ENCODE results near the gene ALOX5AP.
A peak's percentile ranks its signal among the peaks of the same experiment; 100 is the strongest.

ALOX5AP gene

DNA sequence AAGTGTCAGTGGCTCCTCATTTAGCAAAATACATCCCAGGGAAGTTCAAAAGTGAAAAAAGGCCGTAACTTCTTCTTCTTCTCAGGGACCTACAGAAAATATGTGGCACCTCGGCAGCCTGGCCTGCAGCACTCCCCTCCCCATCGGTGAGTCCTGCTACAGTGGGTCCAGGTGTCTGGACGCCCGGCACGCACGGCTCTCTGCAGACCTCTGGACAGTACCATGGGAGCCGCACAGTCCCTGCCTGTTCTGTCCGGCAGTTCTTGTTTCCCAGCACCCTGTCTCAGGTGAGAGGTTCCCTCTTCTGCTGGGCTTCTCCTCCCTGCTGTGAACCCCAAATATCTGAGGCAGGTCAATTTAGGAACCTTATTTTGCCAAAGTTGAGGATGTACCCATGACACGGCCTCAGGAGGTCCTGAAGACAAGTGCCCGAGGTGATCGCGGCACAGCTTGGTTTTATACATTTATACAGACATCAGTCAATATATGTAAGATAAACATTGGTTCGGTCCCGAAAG is 36.8 kb upstream of the ALOX5AP start:
- Histone ChIP-seq H3K27ac (replicated peaks) (no peak overlapping the region), H3K4me3 (replicated peaks; ENCODE audit: insufficient read depth, low read length) (no peak overlapping the region), H3K27me3 (ENCODE audit: insufficient read depth, poor library complexity, severe bottlenecking) (no peaks in the 10 kb centered on the region)
- DNase-seq (ENCODE audit: low read depth in 1 of 2, low spot score in 1 of 2): no peak
- TF ChIP-seq, protein P1, sequence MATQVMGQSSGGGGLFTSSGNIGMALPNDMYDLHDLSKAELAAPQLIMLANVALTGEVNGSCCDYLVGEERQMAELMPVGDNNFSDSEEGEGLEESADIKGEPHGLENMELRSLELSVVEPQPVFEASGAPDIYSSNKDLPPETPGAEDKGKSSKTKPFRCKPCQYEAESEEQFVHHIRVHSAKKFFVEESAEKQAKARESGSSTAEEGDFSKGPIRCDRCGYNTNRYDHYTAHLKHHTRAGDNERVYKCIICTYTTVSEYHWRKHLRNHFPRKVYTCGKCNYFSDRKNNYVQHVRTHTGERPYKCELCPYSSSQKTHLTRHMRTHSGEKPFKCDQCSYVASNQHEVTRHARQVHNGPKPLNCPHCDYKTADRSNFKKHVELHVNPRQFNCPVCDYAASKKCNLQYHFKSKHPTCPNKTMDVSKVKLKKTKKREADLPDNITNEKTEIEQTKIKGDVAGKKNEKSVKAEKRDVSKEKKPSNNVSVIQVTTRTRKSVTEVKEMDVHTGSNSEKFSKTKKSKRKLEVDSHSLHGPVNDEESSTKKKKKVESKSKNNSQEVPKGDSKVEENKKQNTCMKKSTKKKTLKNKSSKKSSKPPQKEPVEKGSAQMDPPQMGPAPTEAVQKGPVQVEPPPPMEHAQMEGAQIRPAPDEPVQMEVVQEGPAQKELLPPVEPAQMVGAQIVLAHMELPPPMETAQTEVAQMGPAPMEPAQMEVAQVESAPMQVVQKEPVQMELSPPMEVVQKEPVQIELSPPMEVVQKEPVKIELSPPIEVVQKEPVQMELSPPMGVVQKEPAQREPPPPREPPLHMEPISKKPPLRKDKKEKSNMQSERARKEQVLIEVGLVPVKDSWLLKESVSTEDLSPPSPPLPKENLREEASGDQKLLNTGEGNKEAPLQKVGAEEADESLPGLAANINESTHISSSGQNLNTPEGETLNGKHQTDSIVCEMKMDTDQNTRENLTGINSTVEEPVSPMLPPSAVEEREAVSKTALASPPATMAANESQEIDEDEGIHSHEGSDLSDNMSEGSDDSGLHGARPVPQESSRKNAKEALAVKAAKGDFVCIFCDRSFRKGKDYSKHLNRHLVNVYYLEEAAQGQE (IDR thresholded peaks at IDR 0.05; ENCODE audit: insufficient replicate concordance, low read depth): no peak
- TF ChIP-seq POLR2AphosphoS5 (IDR thresholded peaks at IDR 0.05; ENCODE audit: low read depth): no peak

DNA sequence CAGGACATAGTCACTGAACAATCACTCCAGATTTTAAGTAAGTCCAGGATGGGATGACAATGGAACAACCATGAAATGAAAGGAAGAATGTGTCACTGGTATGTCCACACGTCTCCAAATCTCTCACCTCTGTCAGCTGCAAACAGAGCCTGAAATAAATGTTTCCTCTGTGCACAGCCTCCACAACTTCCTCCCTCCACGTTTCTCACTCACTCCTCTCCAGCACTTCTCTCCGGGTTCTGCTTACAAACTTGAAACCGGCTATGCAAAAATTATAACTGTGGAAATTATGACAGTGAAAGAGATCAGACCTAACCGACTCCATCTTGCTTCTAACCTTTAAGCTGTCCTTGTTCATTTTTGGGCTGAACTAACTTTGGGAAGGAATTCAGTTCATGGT is 35.0 kb upstream of the ALOX5AP start:
- no peak overlapping the region for H3K4me3 ChIP-seq (replicated peaks; ENCODE audit: insufficient read depth, low read length)

DNA sequence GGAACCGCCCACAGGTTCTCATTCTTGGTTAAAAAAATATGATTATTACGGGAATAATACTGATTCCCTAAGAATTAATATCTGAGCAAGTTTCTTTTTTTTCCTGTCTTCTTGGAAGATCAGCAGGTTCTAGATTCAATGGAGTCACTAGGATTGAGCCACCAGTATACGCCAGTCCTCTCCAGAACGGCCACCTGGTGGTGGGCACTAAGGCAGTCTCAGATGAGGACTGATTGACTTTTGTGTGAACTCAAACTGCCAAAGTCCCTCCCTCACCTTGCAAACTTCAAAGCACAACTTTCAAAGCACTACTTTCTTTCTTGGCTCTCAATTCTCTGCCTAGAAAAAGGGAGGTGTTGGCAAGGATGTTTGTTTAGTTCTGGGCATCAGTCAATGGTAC is 33.3 kb upstream of the ALOX5AP start:
- TF ChIP-seq, protein P1 (IDR thresholded peaks at IDR 0.05; ENCODE audit: insufficient replicate concordance, low read depth): no peak
- TF ChIP-seq SPI1 (IDR thresholded peaks at IDR 0.05; ENCODE audit: borderline replicate concordance, low read depth) (no peak), GABPA (IDR thresholded peaks at IDR 0.05; ENCODE audit: low read depth) (no peak), POLR2AphosphoS5 (IDR thresholded peaks at IDR 0.05; ENCODE audit: low read depth) (no peak)
- TF ChIP-seq, protein P2, sequence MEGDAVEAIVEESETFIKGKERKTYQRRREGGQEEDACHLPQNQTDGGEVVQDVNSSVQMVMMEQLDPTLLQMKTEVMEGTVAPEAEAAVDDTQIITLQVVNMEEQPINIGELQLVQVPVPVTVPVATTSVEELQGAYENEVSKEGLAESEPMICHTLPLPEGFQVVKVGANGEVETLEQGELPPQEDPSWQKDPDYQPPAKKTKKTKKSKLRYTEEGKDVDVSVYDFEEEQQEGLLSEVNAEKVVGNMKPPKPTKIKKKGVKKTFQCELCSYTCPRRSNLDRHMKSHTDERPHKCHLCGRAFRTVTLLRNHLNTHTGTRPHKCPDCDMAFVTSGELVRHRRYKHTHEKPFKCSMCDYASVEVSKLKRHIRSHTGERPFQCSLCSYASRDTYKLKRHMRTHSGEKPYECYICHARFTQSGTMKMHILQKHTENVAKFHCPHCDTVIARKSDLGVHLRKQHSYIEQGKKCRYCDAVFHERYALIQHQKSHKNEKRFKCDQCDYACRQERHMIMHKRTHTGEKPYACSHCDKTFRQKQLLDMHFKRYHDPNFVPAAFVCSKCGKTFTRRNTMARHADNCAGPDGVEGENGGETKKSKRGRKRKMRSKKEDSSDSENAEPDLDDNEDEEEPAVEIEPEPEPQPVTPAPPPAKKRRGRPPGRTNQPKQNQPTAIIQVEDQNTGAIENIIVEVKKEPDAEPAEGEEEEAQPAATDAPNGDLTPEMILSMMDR (IDR thresholded peaks at IDR 0.05; ENCODE audit: insufficient read depth, low read length): no peak
- Histone ChIP-seq H3K27ac (replicated peaks) (no peak overlapping the region), H3K4me3 (replicated peaks; ENCODE audit: insufficient read depth, low read length) (no peak overlapping the region), H3K27me3 (ENCODE audit: insufficient read depth, poor library complexity, severe bottlenecking) (no peaks in the 10 kb centered on the region)
- DNase-seq (ENCODE audit: low read depth in 1 of 2, low spot score in 1 of 2): no peak

More for the DNA sequence above, 35.0 kb upstream of the ALOX5AP start:
- Histone ChIP-seq H3K27me3 (ENCODE audit: insufficient read depth, poor library complexity, severe bottlenecking) (no peaks in the 10 kb centered on the region), H3K27ac (replicated peaks) (peak overlapping the region; percentile 2; the same call in 1 of the 2 replicates)
- peak in 1 of 2 experiments; percentile 62 for DNase-seq (ENCODE audit: low read depth in 1 of 2, low spot score in 1 of 2)
- peak; percentile 64; the same call in 1 of the 2 replicates for TF ChIP-seq SPI1 (IDR thresholded peaks at IDR 0.05; ENCODE audit: borderline replicate concordance, low read depth)
- no peak for TF ChIP-seq GABPA (IDR thresholded peaks at IDR 0.05; ENCODE audit: low read depth)
- no peak for TF ChIP-seq POLR2AphosphoS5 (IDR thresholded peaks at IDR 0.05; ENCODE audit: low read depth)

DNA sequence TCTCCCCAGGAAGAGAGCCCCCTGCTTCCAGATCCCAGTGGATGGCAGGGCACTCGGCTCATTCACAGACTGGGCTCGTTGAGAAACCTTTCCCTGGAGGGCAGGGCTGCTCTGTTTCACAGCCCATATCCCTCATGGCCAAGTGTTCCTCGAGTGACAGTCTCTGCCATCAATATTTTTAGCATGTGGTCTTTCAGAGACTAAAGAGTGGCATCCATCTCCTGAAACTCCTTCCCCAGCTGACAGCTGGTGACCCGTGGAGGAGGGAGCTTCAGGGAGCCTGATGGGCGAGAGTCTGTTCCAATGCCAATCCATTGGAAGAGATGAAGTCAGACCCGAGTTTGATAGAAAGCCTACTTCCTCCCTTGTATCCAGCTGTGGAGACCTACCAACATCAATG is 30.7 kb upstream of the ALOX5AP start:
- H3K27me3 ChIP-seq (ENCODE audit: insufficient read depth, poor library complexity, severe bottlenecking): no peaks in the 10 kb centered on the region
- H3K27ac ChIP-seq (replicated peaks): no peak overlapping the region

More for the DNA sequence above, 30.7 kb upstream of the ALOX5AP start:
- no peak for TF ChIP-seq SPI1 (IDR thresholded peaks at IDR 0.05; ENCODE audit: borderline replicate concordance, low read depth)
- TF ChIP-seq, protein P2 (IDR thresholded peaks at IDR 0.05; ENCODE audit: insufficient read depth, low read length): no peak
- TF ChIP-seq GABPA (IDR thresholded peaks at IDR 0.05; ENCODE audit: low read depth): no peak
- TF ChIP-seq, protein P1 (IDR thresholded peaks at IDR 0.05; ENCODE audit: insufficient replicate concordance, low read depth): no peak
- TF ChIP-seq POLR2AphosphoS5 (IDR thresholded peaks at IDR 0.05; ENCODE audit: low read depth): no peak
- no peak overlapping the region for H3K4me3 ChIP-seq (replicated peaks; ENCODE audit: insufficient read depth, low read length)
- no peak for DNase-seq (ENCODE audit: low read depth in 1 of 2, low spot score in 1 of 2)
